ENCODE results near the gene CAPN7.

Gene CAPN7

DNA sequence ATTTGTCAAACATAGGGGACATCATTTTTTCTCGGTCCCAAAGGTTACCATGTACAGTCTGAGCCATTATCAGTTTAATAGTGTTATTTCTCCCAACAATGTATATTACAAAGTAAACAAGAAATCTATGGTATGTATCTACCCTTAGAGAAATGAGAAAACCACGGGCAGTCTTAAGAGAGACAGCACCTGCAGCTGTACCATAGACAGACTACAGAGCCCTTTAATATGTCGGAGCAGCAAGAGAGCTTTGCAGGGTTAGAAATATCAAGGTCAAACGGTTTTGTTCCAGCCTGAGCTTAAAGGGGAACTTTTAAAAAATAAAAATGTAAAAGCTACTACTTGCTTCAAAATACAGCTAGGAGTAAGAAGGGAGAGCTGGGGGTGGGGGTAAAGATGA lies 73.2 kb downstream of the CAPN7 start:
- Histone ChIP-seq H2BK12ac (ENCODE audit: low read length in 2 of 2) (no peak overlapping the region), H3K23ac (ENCODE audit: low read length in 2 of 2) (no peak overlapping the region), H3K4me2 (ENCODE audit: low read length, poor library complexity, severe bottlenecking) (no peak overlapping the region), H3K36me3 (ENCODE audit: control insufficient read depth in 1 of 2, insufficient read depth in 2 of 2, low read depth in 1 of 2, low read length in 2 of 2) (peaks cover 0 to 10% of the 10 kb centered on the region in 2 experiments), H3K4ac (ENCODE audit: low read depth in 1 of 2, low read length in 2 of 2) (no peak overlapping the region), H2BK15ac (ENCODE audit: low read depth, poor library complexity, severe bottlenecking) (no peak overlapping the region), H3K79me1 (replicated peaks; ENCODE audit: low read length, poor library complexity, severe bottlenecking) (peaks cover 25% of the 10 kb centered on the region), H3K27ac (ENCODE audit: low read length, poor library complexity, severe bottlenecking) (no peak overlapping the region), H3K27me3 (ENCODE audit: control insufficient read depth in 1 of 2, insufficient read depth in 1 of 2, low read length in 2 of 2) (no peaks in the 10 kb centered on the region), H3K4me3 (ENCODE audit: insufficient read depth in 1 of 2, low read depth in 1 of 2, low read length in 2 of 2) (no peak overlapping the region), H2AFZ (ENCODE audit: low read depth, low read length) (no peak overlapping the region), H2BK120ac (ENCODE audit: low read depth, low read length) (no peak overlapping the region), H3K4me1 (ENCODE audit: control insufficient read depth, insufficient read depth, low read depth, low read length) (peaks cover 13% of the 10 kb centered on the region), H4K91ac (ENCODE audit: low read length) (no peak overlapping the region), H3K9me3 (ENCODE audit: control insufficient read depth, low read length) (no peaks in the 10 kb centered on the region), H2BK5ac (ENCODE audit: low read depth, low read length, poor library complexity, severe bottlenecking) (no peak overlapping the region), H2AK5ac (ENCODE audit: low read length, severe bottlenecking) (no peak overlapping the region), H3K9ac (ENCODE audit: low read length) (peak overlapping the region; percentile 34), H3K14ac (ENCODE audit: low read length in 2 of 2) (no peak overlapping the region), H4K8ac (ENCODE audit: low read length) (no peak overlapping the region), H3K18ac (ENCODE audit: low read depth in 1 of 2, low read length in 2 of 2) (no peak overlapping the region)
- WGBS, result 97% methylated on average over 2 of the region's 4 CpGs
- no peak for DNase-seq

DNA sequence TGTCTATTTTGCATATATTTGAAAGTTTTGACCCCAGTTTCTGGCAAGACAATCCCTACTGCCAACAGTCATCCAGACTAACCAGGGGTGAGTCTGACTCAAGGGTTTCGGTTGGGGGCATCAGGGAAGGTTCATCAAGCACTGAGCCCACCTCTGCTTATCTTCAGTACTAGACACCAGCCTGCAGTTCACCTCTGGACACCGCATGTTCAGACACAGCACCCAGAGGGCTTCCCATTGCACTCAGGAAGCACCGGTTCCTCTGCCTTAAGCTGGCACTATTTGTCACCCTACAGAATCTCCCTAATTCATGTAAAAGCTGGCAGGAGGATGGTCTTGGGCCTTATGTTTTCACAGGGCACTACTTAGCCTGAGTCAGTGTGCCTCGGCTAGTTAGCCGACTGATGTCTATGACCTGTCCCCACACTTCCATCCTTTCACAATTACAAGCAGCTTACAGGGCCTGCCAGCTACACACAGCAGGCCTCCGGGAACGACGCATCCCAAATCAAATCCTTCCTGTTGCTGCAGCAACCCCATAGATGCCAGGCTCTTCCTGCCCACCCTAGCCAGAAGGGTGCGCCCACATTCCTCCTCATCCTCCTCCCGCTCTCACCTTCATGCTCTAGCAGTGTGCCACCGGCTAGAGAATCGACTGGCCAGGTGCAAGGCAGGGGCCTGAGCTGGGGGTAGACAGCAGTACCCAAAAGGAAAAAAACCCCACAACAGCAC lies 73.8 kb downstream of the CAPN7 start:
- no peaks in the 10 kb centered on the region for H3K9me3 ChIP-seq (ENCODE audit: control insufficient read depth, low read length)
- H3K27ac ChIP-seq (ENCODE audit: low read length, poor library complexity, severe bottlenecking), result no peak overlapping the region
- no peak overlapping the region for H2BK5ac ChIP-seq (ENCODE audit: low read depth, low read length, poor library complexity, severe bottlenecking)
- H2BK120ac ChIP-seq (ENCODE audit: low read depth, low read length), result no peak overlapping the region
- no peaks in the 10 kb centered on the region for H3K27me3 ChIP-seq (ENCODE audit: control insufficient read depth in 1 of 2, insufficient read depth in 1 of 2, low read length in 2 of 2)
- H3K9ac ChIP-seq (ENCODE audit: low read length), result peak overlapping the region; percentile 34
- H2BK12ac ChIP-seq (ENCODE audit: low read length in 2 of 2), result peak overlapping the region in 1 of 2 experiments; percentile 19
- peaks cover 26% of the 10 kb centered on the region for H3K79me1 ChIP-seq (replicated peaks; ENCODE audit: low read length, poor library complexity, severe bottlenecking)
- 93% methylated on average over 12 of the region's 12 CpGs for WGBS
- DNase-seq, result no peak
- H2AK5ac ChIP-seq (ENCODE audit: low read length, severe bottlenecking), result peak overlapping the region; percentile 55
- H3K4me1 ChIP-seq (ENCODE audit: control insufficient read depth, insufficient read depth, low read depth, low read length), result peaks cover 13% of the 10 kb centered on the region
- H3K14ac ChIP-seq (ENCODE audit: low read length in 2 of 2), result no peak overlapping the region
- H3K23ac ChIP-seq (ENCODE audit: low read length in 2 of 2), result no peak overlapping the region
- H2AFZ ChIP-seq (ENCODE audit: low read depth, low read length), result no peak overlapping the region
- no peak overlapping the region for H4K91ac ChIP-seq (ENCODE audit: low read length)
- no peak overlapping the region for H3K4me3 ChIP-seq (ENCODE audit: insufficient read depth in 1 of 2, low read depth in 1 of 2, low read length in 2 of 2)
- no peak overlapping the region for H3K4me2 ChIP-seq (ENCODE audit: low read length, poor library complexity, severe bottlenecking)
- no peak overlapping the region for H3K18ac ChIP-seq (ENCODE audit: low read depth in 1 of 2, low read length in 2 of 2)
- H3K36me3 ChIP-seq (ENCODE audit: control insufficient read depth in 1 of 2, insufficient read depth in 2 of 2, low read depth in 1 of 2, low read length in 2 of 2), result peaks cover 0 to 12% of the 10 kb centered on the region in 2 experiments
- peak overlapping the region; percentile 4 for H4K8ac ChIP-seq (ENCODE audit: low read length)
- no peak overlapping the region for H2BK15ac ChIP-seq (ENCODE audit: low read depth, poor library complexity, severe bottlenecking)
- H3K4ac ChIP-seq (ENCODE audit: low read depth in 1 of 2, low read length in 2 of 2), result no peak overlapping the region

DNA sequence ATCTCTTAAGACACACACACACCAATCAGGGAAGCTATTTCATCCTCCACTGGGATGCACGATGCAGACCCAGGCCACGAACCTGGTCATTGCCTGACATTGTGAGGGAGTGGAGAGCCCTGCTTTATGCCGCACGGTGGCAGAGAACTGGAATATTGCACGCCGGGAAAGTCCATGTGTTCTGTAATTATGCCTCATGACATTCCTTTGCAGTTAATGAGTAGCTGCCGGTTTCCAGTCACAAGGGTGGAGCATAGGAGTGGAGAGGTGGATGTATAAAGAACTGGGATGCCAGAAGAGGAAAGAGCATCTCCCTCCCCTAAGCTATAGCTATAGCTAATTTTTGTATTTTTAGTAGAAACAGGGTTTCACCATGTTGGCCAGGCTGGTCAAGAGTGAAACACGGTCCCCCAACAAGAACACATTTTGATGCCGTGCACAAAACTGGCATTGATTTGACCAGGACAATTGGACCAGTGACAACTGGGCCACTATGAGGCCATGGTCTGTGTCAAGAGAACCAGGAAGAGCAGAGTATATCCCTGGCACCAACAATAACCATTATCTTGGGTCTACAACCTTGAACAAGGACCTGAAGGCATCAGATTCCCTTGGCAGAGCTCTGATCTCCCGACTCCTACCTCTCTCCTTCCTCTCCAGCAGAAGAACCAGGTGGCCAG lies 74.9 kb downstream of the CAPN7 start:
- Histone ChIP-seq H4K8ac (ENCODE audit: low read length) (no peak overlapping the region), H3K4me1 (ENCODE audit: control insufficient read depth, insufficient read depth, low read depth, low read length) (peaks cover 11% of the 10 kb centered on the region), H3K27ac (ENCODE audit: low read length, poor library complexity, severe bottlenecking) (no peak overlapping the region), H3K4me2 (ENCODE audit: low read length, poor library complexity, severe bottlenecking) (no peak overlapping the region), H3K36me3 (ENCODE audit: control insufficient read depth in 1 of 2, insufficient read depth in 2 of 2, low read depth in 1 of 2, low read length in 2 of 2) (peaks cover 1 to 23% of the 10 kb centered on the region in 2 experiments), H2AK5ac (ENCODE audit: low read length, severe bottlenecking) (no peak overlapping the region), H2BK5ac (ENCODE audit: low read depth, low read length, poor library complexity, severe bottlenecking) (no peak overlapping the region), H3K23ac (ENCODE audit: low read length in 2 of 2) (no peak overlapping the region), H3K4ac (ENCODE audit: low read depth in 1 of 2, low read length in 2 of 2) (no peak overlapping the region), H4K91ac (ENCODE audit: low read length) (no peak overlapping the region), H3K14ac (ENCODE audit: low read length in 2 of 2) (no peak overlapping the region), H3K9ac (ENCODE audit: low read length) (no peak overlapping the region), H2BK120ac (ENCODE audit: low read depth, low read length) (no peak overlapping the region), H3K79me1 (replicated peaks; ENCODE audit: low read length, poor library complexity, severe bottlenecking) (peaks cover 23% of the 10 kb centered on the region), H2BK15ac (ENCODE audit: low read depth, poor library complexity, severe bottlenecking) (no peak overlapping the region), H2BK12ac (ENCODE audit: low read length in 2 of 2) (no peak overlapping the region), H3K9me3 (ENCODE audit: control insufficient read depth, low read length) (no peaks in the 10 kb centered on the region), H2AFZ (ENCODE audit: low read depth, low read length) (no peak overlapping the region), H3K27me3 (ENCODE audit: control insufficient read depth in 1 of 2, insufficient read depth in 1 of 2, low read length in 2 of 2) (no peaks in the 10 kb centered on the region), H3K4me3 (ENCODE audit: insufficient read depth in 1 of 2, low read depth in 1 of 2, low read length in 2 of 2) (no peak overlapping the region), H3K18ac (ENCODE audit: low read depth in 1 of 2, low read length in 2 of 2) (no peak overlapping the region)
- 92% methylated on average over 10 of the region's 10 CpGs for WGBS
- no peak for DNase-seq

DNA sequence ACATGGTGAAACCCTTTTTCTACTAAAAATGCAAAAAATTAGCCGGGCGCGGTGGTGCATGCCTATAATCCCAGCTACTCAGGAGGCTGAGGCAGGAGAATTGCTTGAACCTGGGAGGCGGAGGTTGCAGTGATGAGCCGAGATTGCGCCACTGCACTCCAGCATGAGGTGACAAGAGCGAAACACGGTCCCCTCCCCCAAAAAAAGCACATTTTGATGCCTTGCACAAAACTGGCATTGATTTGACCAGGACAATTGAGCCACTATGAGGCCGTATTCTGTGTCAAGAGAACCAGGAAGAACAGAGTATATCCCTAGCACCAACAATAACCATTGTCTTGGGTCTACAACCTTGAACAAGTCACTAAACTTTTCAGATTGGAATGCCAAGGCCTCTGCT lies 75.8 kb downstream of the CAPN7 start:
- H3K27ac ChIP-seq (ENCODE audit: low read length, poor library complexity, severe bottlenecking), result no peak overlapping the region
- H3K4me3 ChIP-seq (ENCODE audit: insufficient read depth in 1 of 2, low read depth in 1 of 2, low read length in 2 of 2), result no peak overlapping the region
- H3K4me1 ChIP-seq (ENCODE audit: control insufficient read depth, insufficient read depth, low read depth, low read length), result peaks cover 7% of the 10 kb centered on the region
- peaks cover 23% of the 10 kb centered on the region for H3K79me1 ChIP-seq (replicated peaks; ENCODE audit: low read length, poor library complexity, severe bottlenecking)
- H3K27me3 ChIP-seq (ENCODE audit: control insufficient read depth in 1 of 2, insufficient read depth in 1 of 2, low read length in 2 of 2), result no peaks in the 10 kb centered on the region
- H2BK5ac ChIP-seq (ENCODE audit: low read depth, low read length, poor library complexity, severe bottlenecking), result no peak overlapping the region
- no peak overlapping the region for H3K4ac ChIP-seq (ENCODE audit: low read depth in 1 of 2, low read length in 2 of 2)
- no peak overlapping the region for H3K18ac ChIP-seq (ENCODE audit: low read depth in 1 of 2, low read length in 2 of 2)
- H2BK15ac ChIP-seq (ENCODE audit: low read depth, poor library complexity, severe bottlenecking), result no peak overlapping the region
- no peak overlapping the region for H2AFZ ChIP-seq (ENCODE audit: low read depth, low read length)
- no peak overlapping the region for H4K91ac ChIP-seq (ENCODE audit: low read length)
- no peak overlapping the region for H2BK12ac ChIP-seq (ENCODE audit: low read length in 2 of 2)
- WGBS, result 97% methylated on average over 9 of the region's 9 CpGs
- no peak overlapping the region for H3K9ac ChIP-seq (ENCODE audit: low read length)
- H3K23ac ChIP-seq (ENCODE audit: low read length in 2 of 2), result no peak overlapping the region
- H3K14ac ChIP-seq (ENCODE audit: low read length in 2 of 2), result no peak overlapping the region
- DNase-seq, result no peak
- no peak overlapping the region for H2AK5ac ChIP-seq (ENCODE audit: low read length, severe bottlenecking)
- no peak overlapping the region for H4K8ac ChIP-seq (ENCODE audit: low read length)
- H2BK120ac ChIP-seq (ENCODE audit: low read depth, low read length), result no peak overlapping the region
- peaks cover 2 to 29% of the 10 kb centered on the region in 2 experiments for H3K36me3 ChIP-seq (ENCODE audit: control insufficient read depth in 1 of 2, insufficient read depth in 2 of 2, low read depth in 1 of 2, low read length in 2 of 2)
- H3K9me3 ChIP-seq (ENCODE audit: control insufficient read depth, low read length), result no peaks in the 10 kb centered on the region
- no peak overlapping the region for H3K4me2 ChIP-seq (ENCODE audit: low read length, poor library complexity, severe bottlenecking)
